H1 (cell line): ENCODE measurements around the gene ZSCAN1.

Source experiments
- CEBPB ChIP-seq: IDR thresholded peaks from 2 replicates; pipeline ENCODE4 v1.6.1; 2012; ENCODE audit warnings: low read depth, low read length
- CTCF ChIP-seq, 3 experiments: IDR thresholded peaks; 1 replicate in 2 of 3; 2 replicates in 1 of 3; pipeline versions ENCODE4 v1.5.1 to v1.6.1; 2011; ENCODE audit warnings: low read length in 3 of 3, mild to moderate bottlenecking in 3 of 3, inconsistent platforms in 2 of 3, low read depth in 1 of 3, moderate library complexity in 1 of 3; ENCODE audit not compliant: insufficient read depth in 1 of 3; ENCODE audit errors: control extremely low read depth in 1 of 3
- TAF7 ChIP-seq: optimal IDR thresholded peaks from 2 replicates; pipeline ENCODE3; 2011; ENCODE audit warnings: low read depth, mild to moderate bottlenecking, inconsistent platforms, low read length, moderate library complexity, borderline replicate concordance
- YY1 ChIP-seq: IDR thresholded peaks from 2 replicates; pipeline ENCODE4 v1.6.1; 2011; ENCODE audit warnings: low read depth, mild to moderate bottlenecking, low read length

GRCh38 chr19:58003174-58003828 is 30.5 kb upstream of the ZSCAN1 start:
- TF ChIP-seq CEBPB (no peak), TAF7 (no peak), YY1 (no peak), CTCF (IDR thresholded peaks at IDR 0.05; ENCODE audit: control extremely low read depth in 1 of 3, insufficient read depth in 1 of 3, low read depth in 1 of 3, low read length in 3 of 3) (no peak)
